Osteocyte (in vitro differentiated cells): ENCODE measurements around the gene TP53AIP1. TPM values are rescaled to one million over a fixed set of nuclear protein-coding genes. Genes with fewer than 3 reads are reported as not detected.

Experiments
- DNase-seq: peaks from one replicate; pipeline ENCODE4 v3.0.0; 2021; ENCODE audit warnings: mixed read lengths; ENCODE audit not compliant: unreplicated experiment; ENCODE audit errors: extremely low spot score
- H3K27ac Mint-ChIP-seq: one replicate; pipeline ENCODE4 v1.8.0; 2021; ENCODE audit warnings: mild to moderate bottlenecking, mixed read lengths; ENCODE audit not compliant: unreplicated experiment
- H3K27me3 Mint-ChIP-seq: one replicate; pipeline ENCODE4 v1.8.0; 2021; ENCODE audit warnings: mixed read lengths; ENCODE audit not compliant: unreplicated experiment
- H3K36me3 Mint-ChIP-seq: one replicate; pipeline ENCODE4 v1.8.0; 2021; ENCODE audit warnings: mixed read lengths; ENCODE audit not compliant: unreplicated experiment
- H3K4me1 Mint-ChIP-seq: one replicate; pipeline ENCODE4 v1.8.0; 2021; ENCODE audit warnings: mixed read lengths; ENCODE audit not compliant: unreplicated experiment
- H3K4me3 Mint-ChIP-seq: one replicate; pipeline ENCODE4 v1.8.0; 2021; ENCODE audit warnings: mild to moderate bottlenecking, moderate library complexity, mixed read lengths; ENCODE audit not compliant: unreplicated experiment
- H3K9me3 Mint-ChIP-seq: one replicate; pipeline ENCODE4 v1.8.0; 2021; ENCODE audit warnings: mixed read lengths; ENCODE audit not compliant: unreplicated experiment
- CTCF ChIP-seq: fragments of 200-600 bp; sonication (generic); IDR thresholded peaks from 2 replicates; pipeline ENCODE4 v1.5.0; 2021; ENCODE audit warnings: antibody characterized with exemption, mild to moderate bottlenecking, moderate library complexity
- total RNA-seq: library from RNA; stranded (reverse); gene quantifications from 2 replicates; pipeline ENCODE4 v1.2.1, GENCODE V29; 2021

TP53AIP1 gene
- total RNA-seq, 1 donor from 2014 or later, result not detected

- no peak for DNase-seq
- Mint-ChIP-seq H3K27ac (no peak overlapping the region), H3K27me3 (peaks cover 64% of the 10 kb centered on the region), H3K9me3 (no peaks in the 10 kb centered on the region), H3K4me1 (peaks cover 4% of the 10 kb centered on the region), H3K4me3 (no peak overlapping the region), H3K36me3 (no peaks in the 10 kb centered on the region)
- no peak for TF ChIP-seq CTCF
These were observed 15.6 kb downstream of the TP53AIP1 start for GRCh38 chr11:128927108-128927461.

- Mint-ChIP-seq H3K27ac (no peak overlapping the region), H3K4me1 (peaks cover 4% of the 10 kb centered on the region), H3K4me3 (no peak overlapping the region), H3K27me3 (peaks cover 60% of the 10 kb centered on the region), H3K9me3 (no peaks in the 10 kb centered on the region), H3K36me3 (no peaks in the 10 kb centered on the region)
- no peak for TF ChIP-seq CTCF
- no peak for DNase-seq
These were observed 16.1 kb downstream of the TP53AIP1 start for GRCh38 chr11:128926437-128927107.

- Mint-ChIP-seq H3K9me3 (no peaks in the 10 kb centered on the region), H3K27ac (no peak overlapping the region), H3K36me3 (no peaks in the 10 kb centered on the region), H3K27me3 (peaks cover 62% of the 10 kb centered on the region), H3K4me3 (no peak overlapping the region), H3K4me1 (peaks cover 4% of the 10 kb centered on the region)
- no peak for DNase-seq
- no peak for TF ChIP-seq CTCF
These were observed 16.7 kb downstream of the TP53AIP1 start for GRCh38 chr11:128926000-128926399.

- Mint-ChIP-seq H3K4me1 (peaks cover 4% of the 10 kb centered on the region), H3K9me3 (no peaks in the 10 kb centered on the region), H3K27ac (no peak overlapping the region), H3K4me3 (no peak overlapping the region), H3K36me3 (no peaks in the 10 kb centered on the region), H3K27me3 (peaks cover 69% of the 10 kb centered on the region)
- no peak for DNase-seq
- TF ChIP-seq CTCF, result no peak
These were observed 17.4 kb downstream of the TP53AIP1 start for GRCh38 chr11:128925250-128925600.

GRCh38 chr11:128924510-128925249, 18.0 kb downstream of the TP53AIP1 start:
- Mint-ChIP-seq H3K27me3 (peaks cover 74% of the 10 kb centered on the region), H3K27ac (no peak overlapping the region), H3K4me3 (no peak overlapping the region), H3K9me3 (no peaks in the 10 kb centered on the region), H3K4me1 (no peaks in the 10 kb centered on the region), H3K36me3 (no peaks in the 10 kb centered on the region)
- no peak for DNase-seq
- TF ChIP-seq CTCF, result no peak
